GM12878 (cell line): ENCODE results near the gene STARD3. TPM values are rescaled to one million over a fixed set of nuclear protein-coding genes. Genes with fewer than 3 reads are reported as not detected.

Experiments used
- EZH2 ChIP-seq: IDR thresholded peaks from 2 replicates; pipeline ENCODE4 v1.6.1; 2012; ENCODE audit warnings: low read depth, mild to moderate bottlenecking, control low read depth, inconsistent platforms, low read length, borderline replicate concordance; ENCODE audit not compliant: control insufficient read depth
- GATAD2B ChIP-seq: fragments of 450-650 bp; conservative IDR thresholded peaks from 2 replicates; pipeline ENCODE4 v1.6.1; 2017; ENCODE audit warnings: low read depth, mild to moderate bottlenecking, moderate library complexity
- IRF3 ChIP-seq: fragments of 450-650 bp; IDR thresholded peaks from 2 replicates; pipeline ENCODE4 v1.6.1; 2014; ENCODE audit warnings: mild to moderate bottlenecking
- IRF5 ChIP-seq: fragments of 450-650 bp; IDR thresholded peaks from 2 replicates; pipeline ENCODE4 v1.6.1; 2017; ENCODE audit warnings: borderline replicate concordance
- JUNB ChIP-seq: IDR thresholded peaks from 2 replicates; pipeline ENCODE4 v1.6.1; 2016; ENCODE audit warnings: antibody characterized with exemption, mild to moderate bottlenecking
- MAX ChIP-seq: IDR thresholded peaks from 2 replicates; pipeline ENCODE4 v1.6.1; 2012; ENCODE audit warnings: low read depth, low read length, improper control_type of control experiment
- MTA3 ChIP-seq: IDR thresholded peaks from 2 replicates; pipeline ENCODE4 v1.6.1; 2012; ENCODE audit warnings: low read length, inconsistent platforms, borderline replicate concordance
- MYB ChIP-seq: fragments of 150-350 bp; IDR thresholded peaks from 2 replicates; pipeline ENCODE4 v1.6.1; 2014; ENCODE audit warnings: mild to moderate bottlenecking, low read depth, low read length, borderline replicate concordance
- NFIC ChIP-seq: IDR thresholded peaks from 2 replicates; pipeline ENCODE4 v1.6.1; 2012; ENCODE audit warnings: low read depth, mild to moderate bottlenecking, inconsistent platforms, low read length, moderate library complexity
- RB1 ChIP-seq: fragments of 450-650 bp; formaldehyde crosslinking; IDR thresholded peaks from 2 replicates; pipeline ENCODE4 v1.6.1; 2017; ENCODE audit warnings: mild to moderate bottlenecking, borderline replicate concordance
- RBBP5 ChIP-seq: fragments of 200-600 bp; sonication (generic); conservative IDR thresholded peaks from 2 replicates; pipeline ENCODE4 v1.6.1; 2016
- SMC3 ChIP-seq: IDR thresholded peaks from 2 replicates; pipeline ENCODE4 v1.6.1; 2011; ENCODE audit warnings: low read length, improper control_type of control experiment, borderline replicate concordance
- SPI1 ChIP-seq: IDR thresholded peaks from 2 replicates; pipeline ENCODE4 v1.6.1; 2011; ENCODE audit warnings: low read depth, mild to moderate bottlenecking, low read length, moderate library complexity, borderline replicate concordance; ENCODE audit not compliant: insufficient read depth
- SREBF2 ChIP-seq: IDR thresholded peaks from 2 replicates; pipeline ENCODE4 v1.6.1; 2012; ENCODE audit warnings: mild to moderate bottlenecking, low read length
- STAT3 ChIP-seq: IDR thresholded peaks from 2 replicates; pipeline ENCODE4 v1.6.1; 2011; ENCODE audit warnings: low read depth, low read length, improper control_type of control experiment
- ZNF384 ChIP-seq: IDR thresholded peaks from 2 replicates; pipeline ENCODE4 v1.6.1; 2012; ENCODE audit warnings: low read depth, mild to moderate bottlenecking, low read length, improper control_type of control experiment, borderline replicate concordance
- ZNF622 ChIP-seq: fragments of 450-650 bp; IDR thresholded peaks from 2 replicates; pipeline ENCODE4 v1.6.1; 2017; ENCODE audit warnings: mild to moderate bottlenecking, inconsistent platforms
- polyA plus RNA-seq, 11 experiments: library from polyadenylated mRNA; depleted of rRNA in 4 of 11; unstranded in 6 of 11; stranded (reverse) in 5 of 11; fragments of >200 nt; fragmentation: Nextera tagmentation in 4 of 11; fragmentation: Illumina TruSeq in 1 of 11; extraction: Ambion mirVana in 4 of 11; extraction: Trizol in 1 of 11; gene quantifications; 1 replicate in 1 of 11; 2 replicates in 10 of 11; pipeline versions ENCODE4 v1.2.1 to v1.2.3, GENCODE V29; 2011 to 2016; ENCODE audit warnings: inconsistent platforms in 2 of 11, missing spikeins in 2 of 11, low read depth in 1 of 11
- total RNA-seq, 4 experiments: library from RNA; depleted of rRNA in 3 of 4; stranded (reverse); fragments of >200 nt in 3 of 4; fragmentation: Illumina TruSeq in 1 of 4; extraction: Trizol in 1 of 4; gene quantifications; 2 replicates each; pipeline versions ENCODE4 v1.2.1 to v1.2.3, GENCODE V29; 2013 to 2021
- TF ChIP-seq, protein P1 (sequence below): IDR thresholded peaks from 2 replicates; pipeline ENCODE4 v1.6.1; 2012; ENCODE audit warnings: mild to moderate bottlenecking, low read depth, low read length
- TF ChIP-seq, protein P2 (sequence below): fragments of 150-350 bp; IDR thresholded peaks from 2 replicates; pipeline ENCODE4 v1.6.1; 2014; ENCODE audit warnings: mild to moderate bottlenecking, low read depth, low read length
- TF ChIP-seq, protein P3 (sequence below): IDR thresholded peaks from 2 replicates; pipeline ENCODE4 v1.6.1; 2011; ENCODE audit warnings: mild to moderate bottlenecking, low read depth, low read length, moderate library complexity; ENCODE audit not compliant: insufficient replicate concordance

The STARD3 gene
- total and polyA plus RNA-seq, 10 of the 15 experiments (the other 5 are each of a cell fraction or from before 2014, with no cell fraction given) = 0.08 to 62.7 (median 27.5) TPM

DNA sequence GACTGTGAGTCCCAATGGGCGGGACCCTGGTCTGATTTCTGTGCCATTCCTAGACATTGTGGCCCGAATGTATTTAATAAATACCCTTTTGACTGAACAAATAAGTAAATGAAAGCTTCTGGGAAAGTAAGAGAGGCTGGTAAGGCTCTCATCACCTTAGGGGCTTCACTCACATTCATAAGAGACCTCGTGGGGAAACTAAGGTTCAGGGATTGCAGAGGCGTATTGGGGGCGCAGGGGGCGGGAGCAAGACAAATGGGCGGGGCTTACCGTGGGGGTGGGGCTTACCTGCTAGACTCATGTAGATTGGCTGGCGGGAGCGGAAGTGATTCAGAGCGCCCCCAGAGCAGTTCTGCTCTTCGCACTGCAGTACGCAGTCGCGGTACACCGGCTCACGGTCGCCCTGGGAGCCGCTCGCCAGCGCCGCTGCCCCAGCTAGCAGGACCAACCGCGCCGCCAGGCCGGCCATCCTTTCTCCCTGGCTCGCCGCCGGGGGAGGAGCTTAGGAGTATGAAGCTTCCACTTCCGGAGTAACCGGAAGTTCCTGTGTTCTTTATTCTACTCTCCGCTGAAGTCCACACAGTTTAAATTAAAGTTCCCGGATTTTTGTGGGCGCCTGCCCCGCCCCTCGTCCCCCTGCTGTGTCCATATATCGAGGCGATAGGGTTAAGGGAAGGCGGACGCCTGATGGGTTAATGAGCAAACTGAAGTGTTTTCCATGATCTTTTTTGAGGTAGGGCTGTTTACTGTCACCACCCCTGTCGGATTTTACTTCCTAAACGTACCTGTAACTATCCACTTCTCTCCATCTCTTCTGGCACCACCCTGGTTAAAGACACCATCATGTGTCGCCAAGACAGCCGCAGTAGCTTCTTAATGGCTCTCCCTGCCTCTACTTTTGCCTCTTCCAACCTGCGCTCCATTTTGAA, 50.9 kb downstream of the STARD3 start, which contains the start of gene PGAP3 (continued):
- TF ChIP-seq IRF3 (0 out of 2 replicates have a peak, but pooled peaks have one; percentile 7), MTA3 (no peak), MYB (no peak), IRF5 (no peak), MAX (no peak), SPI1 (peak; percentile 65), RB1 (peak; percentile 65; the same call in 1 of the 2 replicates), ZNF622 (no peak), SREBF2 (peak; percentile 43; the same call in 1 of the 2 replicates), EZH2 (no peak), NFIC (no peak; the same call in 1 of the 2 replicates), ZNF384 (no peak), GATAD2B (peak; percentile 52; the same call in 1 of the 2 replicates), SMC3 (no peak), RBBP5 (no peak), JUNB (no peak), STAT3 (no peak)
- TF ChIP-seq, protein P1, sequence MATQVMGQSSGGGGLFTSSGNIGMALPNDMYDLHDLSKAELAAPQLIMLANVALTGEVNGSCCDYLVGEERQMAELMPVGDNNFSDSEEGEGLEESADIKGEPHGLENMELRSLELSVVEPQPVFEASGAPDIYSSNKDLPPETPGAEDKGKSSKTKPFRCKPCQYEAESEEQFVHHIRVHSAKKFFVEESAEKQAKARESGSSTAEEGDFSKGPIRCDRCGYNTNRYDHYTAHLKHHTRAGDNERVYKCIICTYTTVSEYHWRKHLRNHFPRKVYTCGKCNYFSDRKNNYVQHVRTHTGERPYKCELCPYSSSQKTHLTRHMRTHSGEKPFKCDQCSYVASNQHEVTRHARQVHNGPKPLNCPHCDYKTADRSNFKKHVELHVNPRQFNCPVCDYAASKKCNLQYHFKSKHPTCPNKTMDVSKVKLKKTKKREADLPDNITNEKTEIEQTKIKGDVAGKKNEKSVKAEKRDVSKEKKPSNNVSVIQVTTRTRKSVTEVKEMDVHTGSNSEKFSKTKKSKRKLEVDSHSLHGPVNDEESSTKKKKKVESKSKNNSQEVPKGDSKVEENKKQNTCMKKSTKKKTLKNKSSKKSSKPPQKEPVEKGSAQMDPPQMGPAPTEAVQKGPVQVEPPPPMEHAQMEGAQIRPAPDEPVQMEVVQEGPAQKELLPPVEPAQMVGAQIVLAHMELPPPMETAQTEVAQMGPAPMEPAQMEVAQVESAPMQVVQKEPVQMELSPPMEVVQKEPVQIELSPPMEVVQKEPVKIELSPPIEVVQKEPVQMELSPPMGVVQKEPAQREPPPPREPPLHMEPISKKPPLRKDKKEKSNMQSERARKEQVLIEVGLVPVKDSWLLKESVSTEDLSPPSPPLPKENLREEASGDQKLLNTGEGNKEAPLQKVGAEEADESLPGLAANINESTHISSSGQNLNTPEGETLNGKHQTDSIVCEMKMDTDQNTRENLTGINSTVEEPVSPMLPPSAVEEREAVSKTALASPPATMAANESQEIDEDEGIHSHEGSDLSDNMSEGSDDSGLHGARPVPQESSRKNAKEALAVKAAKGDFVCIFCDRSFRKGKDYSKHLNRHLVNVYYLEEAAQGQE = no peak
- TF ChIP-seq, protein P2, sequence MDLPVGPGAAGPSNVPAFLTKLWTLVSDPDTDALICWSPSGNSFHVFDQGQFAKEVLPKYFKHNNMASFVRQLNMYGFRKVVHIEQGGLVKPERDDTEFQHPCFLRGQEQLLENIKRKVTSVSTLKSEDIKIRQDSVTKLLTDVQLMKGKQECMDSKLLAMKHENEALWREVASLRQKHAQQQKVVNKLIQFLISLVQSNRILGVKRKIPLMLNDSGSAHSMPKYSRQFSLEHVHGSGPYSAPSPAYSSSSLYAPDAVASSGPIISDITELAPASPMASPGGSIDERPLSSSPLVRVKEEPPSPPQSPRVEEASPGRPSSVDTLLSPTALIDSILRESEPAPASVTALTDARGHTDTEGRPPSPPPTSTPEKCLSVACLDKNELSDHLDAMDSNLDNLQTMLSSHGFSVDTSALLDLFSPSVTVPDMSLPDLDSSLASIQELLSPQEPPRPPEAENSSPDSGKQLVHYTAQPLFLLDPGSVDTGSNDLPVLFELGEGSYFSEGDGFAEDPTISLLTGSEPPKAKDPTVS = no peak
- TF ChIP-seq, protein P3, sequence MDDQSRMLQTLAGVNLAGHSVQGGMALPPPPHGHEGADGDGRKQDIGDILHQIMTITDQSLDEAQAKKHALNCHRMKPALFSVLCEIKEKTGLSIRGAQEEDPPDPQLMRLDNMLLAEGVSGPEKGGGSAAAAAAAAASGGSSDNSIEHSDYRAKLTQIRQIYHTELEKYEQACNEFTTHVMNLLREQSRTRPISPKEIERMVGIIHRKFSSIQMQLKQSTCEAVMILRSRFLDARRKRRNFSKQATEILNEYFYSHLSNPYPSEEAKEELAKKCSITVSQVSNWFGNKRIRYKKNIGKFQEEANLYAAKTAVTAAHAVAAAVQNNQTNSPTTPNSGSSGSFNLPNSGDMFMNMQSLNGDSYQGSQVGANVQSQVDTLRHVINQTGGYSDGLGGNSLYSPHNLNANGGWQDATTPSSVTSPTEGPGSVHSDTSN = no peak
